HG03469 (cell line): ENCODE measurements around the gene BARHL1.

ENCODE experiments used
- ATAC-seq: cut with Tn5 transposase; IDR thresholded peaks from one replicate; pipeline ENCODE4 v1.9.1; 2021; ENCODE audit warnings: mild to moderate bottlenecking, moderate library complexity, moderate number of reproducible peaks; ENCODE audit not compliant: unreplicated experiment

Gene BARHL1

GRCh38 chr9:132582276-132582785, at the start of gene BARHL1:
Gene BARHL1 (plus strand): TSS chr9:132582606. CDS start chr9:132582798, 192 bp downstream.
- ATAC-seq: no peak

- no peak for ATAC-seq
Observed at GRCh38 chr9:132534832-132535231, 47.6 kb upstream of the BARHL1 start.

DNA sequence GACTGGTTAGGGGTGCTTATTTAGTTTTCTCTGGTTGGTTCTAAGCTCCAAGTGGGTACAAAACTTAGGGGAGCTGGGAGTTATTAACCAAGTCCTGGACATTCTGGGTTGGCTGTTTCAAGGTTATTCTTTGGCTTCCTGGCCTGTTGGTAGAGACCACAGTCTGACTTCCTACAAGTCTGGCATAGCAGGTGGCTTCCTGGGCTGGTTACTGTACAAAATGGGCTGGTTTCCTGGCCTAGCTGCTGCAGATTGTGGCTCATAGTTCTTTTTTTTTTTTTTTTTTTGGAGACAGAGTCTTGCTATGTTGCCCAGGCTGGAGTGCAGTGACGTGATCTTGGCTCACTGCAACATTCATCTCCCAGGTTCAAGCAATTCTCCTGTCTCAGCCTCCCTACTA, 46.3 kb upstream of the BARHL1 start:
- no peak for ATAC-seq

- ATAC-seq: no peak
Observed at GRCh38 chr9:132537352-132537751, 45.1 kb upstream of the BARHL1 start.

DNA sequence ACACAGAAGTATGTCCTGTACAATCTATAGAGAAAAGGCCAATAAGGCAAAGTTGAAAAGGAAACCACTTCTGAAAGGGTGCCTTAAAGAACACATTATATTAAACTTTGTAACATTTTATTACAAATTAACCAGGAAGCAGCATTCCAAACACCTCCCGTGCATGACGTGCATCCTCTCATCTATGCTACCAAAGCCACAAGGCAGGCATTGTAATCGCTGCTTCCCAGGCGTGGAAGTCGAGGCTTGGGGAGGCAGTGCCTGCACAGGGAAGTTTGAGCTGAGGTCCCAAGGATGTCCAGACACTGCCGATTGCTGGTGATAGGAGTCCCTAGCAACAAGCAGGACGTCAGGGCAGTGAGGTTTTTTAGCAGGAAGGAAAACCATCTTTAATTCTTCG, 44.3 kb upstream of the BARHL1 start:
- no peak for ATAC-seq

- ATAC-seq: no peak
Observed at GRCh38 chr9:132539096-132539495, 43.3 kb upstream of the BARHL1 start.

GRCh38 chr9:132541051-132541450, 41.4 kb upstream of the BARHL1 start:
- no peak for ATAC-seq

DNA sequence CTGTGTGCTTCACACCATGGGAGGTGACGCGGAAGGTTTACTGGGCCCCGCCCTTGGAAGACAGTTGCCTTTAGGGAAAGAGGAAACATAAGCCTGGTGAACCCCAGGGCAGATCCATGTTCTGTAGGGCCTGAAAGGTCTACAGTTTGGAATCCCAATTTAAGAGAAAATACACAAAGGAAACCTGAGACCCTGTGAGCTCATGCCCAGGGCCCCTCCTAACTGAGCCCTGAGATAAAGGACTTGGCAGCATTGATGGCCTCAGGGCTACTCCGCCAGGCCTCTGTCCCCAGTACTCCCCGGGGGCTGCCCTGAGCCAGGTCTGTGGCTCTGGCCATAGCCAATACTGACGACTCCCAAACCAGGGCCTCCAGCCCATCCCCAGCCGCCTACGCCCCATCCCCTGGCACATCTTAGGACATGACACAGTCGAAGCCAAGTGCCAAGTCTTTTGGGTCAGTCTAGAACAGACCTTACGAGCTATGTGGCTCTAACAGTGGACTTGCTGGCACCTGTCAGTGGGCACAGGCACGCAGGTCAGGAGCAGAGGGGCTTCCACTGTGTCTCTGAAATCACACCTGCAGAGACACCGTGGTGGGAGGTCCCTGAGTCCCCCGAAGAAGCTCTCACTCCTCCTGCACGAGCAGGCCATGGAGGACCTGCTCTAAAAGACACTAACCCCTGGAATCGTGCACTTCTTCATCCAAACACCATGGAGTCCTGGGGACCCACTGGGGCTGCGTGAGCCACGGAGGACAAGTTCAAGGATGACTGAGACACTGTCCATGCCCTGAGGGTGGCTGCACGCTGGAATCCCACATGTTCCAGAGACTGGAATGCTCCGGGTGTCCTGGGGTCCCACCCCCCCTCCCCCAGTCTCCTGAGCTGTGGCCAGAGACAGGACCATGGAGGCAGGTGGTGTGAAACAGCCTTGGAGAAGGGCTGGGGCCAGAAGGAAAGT, 40.3 kb upstream of the BARHL1 start:
- no peak for ATAC-seq

- ATAC-seq: no peak
Observed at GRCh38 chr9:132543251-132543650, 39.2 kb upstream of the BARHL1 start.

- ATAC-seq: no peak
Observed at GRCh38 chr9:132543960-132544359, 38.4 kb upstream of the BARHL1 start.

DNA sequence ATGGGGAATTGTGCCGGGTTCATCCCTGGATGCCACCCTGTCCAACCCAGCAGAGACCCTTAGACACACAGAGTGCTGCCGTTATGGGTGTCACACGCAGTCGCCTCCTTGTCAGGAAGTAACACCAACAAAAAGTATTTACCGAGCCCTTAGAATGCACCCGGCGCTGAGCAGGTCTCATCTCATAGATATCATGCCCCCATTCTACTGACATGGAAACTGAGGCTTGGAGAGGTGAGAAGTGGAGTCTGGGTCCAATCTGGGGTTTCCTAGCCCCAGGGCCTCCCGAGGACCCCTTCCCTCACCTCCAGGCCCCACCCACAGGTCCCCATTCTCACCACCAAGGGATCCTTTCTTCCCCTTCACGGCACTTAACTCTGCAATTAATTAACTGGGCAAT, 36.8 kb upstream of the BARHL1 start:
- no peak for ATAC-seq

DNA sequence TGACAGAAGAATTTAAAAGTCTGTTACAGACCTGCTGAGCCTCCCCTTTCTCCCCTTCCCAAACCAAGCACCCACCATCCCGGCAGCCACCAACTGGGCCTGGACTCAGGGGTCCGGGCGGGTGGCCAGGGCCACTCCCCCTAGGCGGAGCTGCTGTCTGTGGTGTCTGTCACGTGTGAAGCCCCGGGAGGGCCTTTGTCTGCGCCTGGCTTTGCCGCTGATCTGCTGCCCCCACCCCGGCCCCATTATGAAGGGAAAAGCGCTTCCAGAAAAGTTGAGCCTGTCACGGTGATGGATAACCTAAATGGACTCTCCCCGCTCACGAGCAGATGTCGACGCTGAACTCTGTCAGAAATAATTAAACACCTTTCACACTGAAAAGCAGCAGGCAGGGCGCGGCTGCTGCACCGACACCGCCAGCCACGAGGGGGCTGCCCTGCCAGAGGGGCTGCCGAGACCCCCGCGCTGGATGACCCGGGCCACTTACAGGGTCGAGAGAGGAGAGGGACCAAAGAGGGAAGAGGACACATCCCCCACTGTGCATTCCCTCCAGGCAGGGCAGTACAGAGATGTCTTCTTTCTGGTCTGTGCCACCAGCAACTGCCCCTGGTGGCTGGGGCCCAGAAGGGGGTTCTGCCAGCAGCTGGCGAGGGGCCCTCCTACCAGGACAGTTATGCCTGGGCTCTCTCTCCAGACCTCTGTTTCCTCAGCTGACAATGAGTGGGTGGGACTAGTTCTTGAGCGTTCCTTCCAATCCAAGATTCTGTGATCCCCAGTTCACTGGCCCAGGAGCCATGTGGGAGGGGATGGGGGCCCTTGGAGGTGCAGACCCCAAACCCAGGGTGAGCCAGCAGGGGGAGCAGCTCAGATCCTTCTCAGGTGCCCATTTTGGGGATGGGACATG, 36.0 kb upstream of the BARHL1 start:
- no peak for ATAC-seq

DNA sequence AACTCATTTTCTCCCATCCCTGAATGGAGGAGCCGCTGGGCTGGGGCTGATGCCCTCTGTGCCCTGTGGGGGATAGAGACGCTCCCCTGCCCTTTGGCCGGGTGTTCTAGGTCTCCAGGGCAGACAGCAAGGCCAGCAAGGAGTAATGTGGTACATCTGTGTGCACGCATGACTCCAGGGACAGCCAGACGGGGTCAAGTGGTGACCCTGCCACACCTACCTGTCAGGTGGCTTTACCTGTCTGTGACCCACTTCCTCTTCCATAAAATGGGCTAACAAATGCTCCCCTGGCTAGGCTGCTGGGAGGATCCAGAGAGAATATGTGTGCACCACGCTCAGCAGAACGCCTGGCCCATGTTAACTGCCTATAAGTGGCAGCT, 35.4 kb upstream of the BARHL1 start:
- no peak for ATAC-seq

DNA sequence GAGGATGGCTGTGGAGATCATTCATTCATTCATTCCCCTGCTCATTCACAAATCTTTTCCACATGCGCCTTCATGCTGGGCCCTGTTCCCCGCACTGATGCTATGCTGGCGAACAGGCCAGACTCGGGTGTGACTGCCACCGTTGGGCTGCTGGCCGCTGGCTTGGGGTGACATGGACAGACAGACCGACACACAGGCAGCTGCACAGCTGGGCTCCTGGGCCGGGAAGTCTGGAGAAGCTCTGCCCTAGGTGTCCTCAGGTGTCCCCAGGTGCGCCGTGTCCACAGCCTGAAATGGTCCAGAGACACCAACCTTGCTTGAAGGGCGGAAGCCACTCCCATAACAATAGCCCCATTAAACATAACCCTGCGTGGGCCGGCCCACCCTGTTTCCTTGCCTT, 35.0 kb upstream of the BARHL1 start:
- no peak for ATAC-seq

DNA sequence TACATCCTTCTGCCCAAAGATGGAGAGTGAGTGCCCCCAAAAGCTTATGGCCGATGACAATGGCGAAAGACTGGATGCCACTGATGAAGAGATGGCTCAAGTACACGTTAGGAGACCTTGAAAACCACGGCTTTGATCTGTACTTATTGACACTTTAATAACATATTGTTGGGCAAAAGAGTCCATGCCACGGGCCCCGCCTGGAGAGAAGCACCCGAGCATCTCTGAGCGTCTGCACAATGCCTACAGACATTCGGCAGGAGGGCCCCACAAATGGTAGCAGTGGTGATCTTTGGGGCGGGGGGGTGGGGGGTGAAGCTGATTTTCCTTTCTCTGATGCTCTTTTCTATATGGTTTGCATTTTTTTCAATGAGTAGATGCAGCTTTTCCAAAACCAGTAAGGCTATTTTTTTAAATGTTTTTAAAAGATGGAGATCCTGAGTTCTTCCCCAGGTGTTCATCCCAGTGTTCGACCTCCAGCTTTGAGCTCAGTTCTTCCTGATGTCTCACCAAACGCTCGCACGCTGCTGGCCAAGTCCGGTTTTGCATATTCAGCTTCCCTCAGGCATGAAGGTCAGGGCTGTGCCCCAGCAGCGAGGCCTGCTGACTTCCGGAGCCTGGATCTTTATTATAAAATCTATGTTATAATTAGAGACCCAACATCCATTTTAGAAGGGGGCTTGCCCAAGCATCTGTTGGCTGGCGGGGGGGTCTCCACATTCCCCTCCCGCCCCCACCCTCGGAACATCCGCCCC, 34.3 kb upstream of the BARHL1 start:
- ATAC-seq: no peak

- ATAC-seq: no peak
Observed at GRCh38 chr9:132548751-132549640, 33.4 kb upstream of the BARHL1 start.

GRCh38 chr9:132551556-132551955, 30.9 kb upstream of the BARHL1 start:
- no peak for ATAC-seq

DNA sequence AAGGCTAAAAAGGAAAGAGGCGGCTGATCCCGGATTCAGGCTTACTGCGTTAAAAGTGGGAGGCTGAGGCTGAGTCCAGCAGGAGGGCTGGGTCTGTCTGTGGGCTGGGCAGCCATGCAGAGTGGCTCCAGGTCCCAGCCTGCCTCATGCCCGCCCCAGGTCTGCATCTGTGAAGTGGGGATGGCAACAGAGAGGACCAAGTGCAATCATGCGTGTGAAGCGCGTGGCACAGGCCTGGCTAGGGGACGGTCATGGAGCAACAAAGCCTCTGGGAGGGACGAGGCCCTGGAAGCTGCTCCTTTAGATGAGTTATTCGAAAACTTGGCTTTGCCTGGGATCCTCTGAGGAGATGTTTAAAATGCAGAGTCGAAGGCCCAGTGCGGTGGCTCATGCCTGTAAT, 30.4 kb upstream of the BARHL1 start:
- no peak for ATAC-seq

GRCh38 chr9:132554755-132555154, 27.7 kb upstream of the BARHL1 start:
- no peak for ATAC-seq

DNA sequence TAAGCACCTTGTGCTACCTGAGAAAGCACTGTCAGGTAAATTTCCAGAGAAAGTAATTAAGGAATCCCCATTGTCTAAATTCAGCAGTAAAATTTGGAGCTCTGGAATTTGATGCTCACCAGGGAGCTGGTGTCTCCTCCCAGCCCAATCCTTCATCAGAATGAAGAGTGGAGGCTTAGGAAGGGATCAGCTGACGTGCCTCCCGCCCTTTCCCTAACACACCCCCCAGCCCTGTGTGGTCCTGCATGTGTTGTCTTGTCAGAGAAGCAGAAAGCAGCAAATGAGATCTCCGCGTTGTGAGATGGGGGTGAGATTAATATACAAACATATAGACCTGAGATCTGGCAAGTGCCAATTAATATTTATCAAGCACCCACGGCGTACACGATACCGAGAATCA, 26.9 kb upstream of the BARHL1 start:
- ATAC-seq: no peak
